Measurements from ENCODE around the gene MSH3. TPM values are rescaled to one million over a fixed set of nuclear protein-coding genes. Genes with fewer than 3 reads are reported as not detected.
A peak's percentile ranks its signal among the peaks of the same experiment; 100 is the strongest.

MSH3 gene
- polyA plus RNA-seq, 1 of the 3 experiments (the other 2 are of a cell fraction) = 3.5 TPM

- DNase-seq = no peak
- ChIA-PET POLR2A (no interaction called here), CTCF (interaction anchor here (1.1 to 2.3 kb wide), 3 partner anchors 12 to 644 kb away, joined by 3 to 10 read pairs (median 5); no protein-coding TSS in a partner anchor)
- 8% methylated on average over 7 of the region's 7 CpGs for WGBS (ENCODE audit: low lambda C conversion rate)
- peak overlapping the region; percentile 85 for H3K4me2 ChIP-seq
- H2AFZ ChIP-seq (ENCODE audit: low read depth) = peak overlapping the region; percentile 69
- peaks cover 10% of the 10 kb centered on the region for H4K20me1 ChIP-seq (ENCODE audit: insufficient read depth)
- peaks cover 22 to 26% of the 10 kb centered on the region in 2 experiments for H3K36me3 ChIP-seq (replicated peaks in 1 of 2; ENCODE audit: control insufficient read depth in 1 of 2, insufficient read depth in 2 of 2, low read length in 1 of 2)
- H3K9me3 ChIP-seq = no peaks in the 10 kb centered on the region
- peaks cover 21% of the 10 kb centered on the region for H3K79me2 ChIP-seq (ENCODE audit: insufficient read depth)
- H3K9me2 ChIP-seq = no peaks in the 10 kb centered on the region
- peaks cover 2% of the 10 kb centered on the region for H3F3A ChIP-seq (replicated peaks; ENCODE audit: insufficient read depth)
- TF ChIP-seq TEAD4 (IDR thresholded peaks at IDR 0.05; ENCODE audit: borderline replicate concordance, insufficient read depth) = no peak
- no peak for TF ChIP-seq TCF12 (IDR thresholded peaks at IDR 0.05)
- no peak for TF ChIP-seq RCOR1 (IDR thresholded peaks at IDR 0.05; ENCODE audit: low read length)
- no peak for TF ChIP-seq SIN3A (IDR thresholded peaks at IDR 0.05; ENCODE audit: borderline replicate concordance, low read depth, low read length)
- TF ChIP-seq ZBTB33 (IDR thresholded peaks at IDR 0.05; ENCODE audit: borderline replicate concordance, low read depth) = no peak
- TF ChIP-seq, protein P1, sequence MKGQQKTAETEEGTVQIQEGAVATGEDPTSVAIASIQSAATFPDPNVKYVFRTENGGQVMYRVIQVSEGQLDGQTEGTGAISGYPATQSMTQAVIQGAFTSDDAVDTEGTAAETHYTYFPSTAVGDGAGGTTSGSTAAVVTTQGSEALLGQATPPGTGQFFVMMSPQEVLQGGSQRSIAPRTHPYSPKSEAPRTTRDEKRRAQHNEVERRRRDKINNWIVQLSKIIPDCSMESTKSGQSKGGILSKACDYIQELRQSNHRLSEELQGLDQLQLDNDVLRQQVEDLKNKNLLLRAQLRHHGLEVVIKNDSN (IDR thresholded peaks at IDR 0.05; ENCODE audit: borderline replicate concordance, low read depth) = no peak
- no peak for TF ChIP-seq ELF1 (IDR thresholded peaks at IDR 0.05)
- TF ChIP-seq NFIC (IDR thresholded peaks at IDR 0.05; ENCODE audit: borderline replicate concordance) = no peak
- no peak for TF ChIP-seq RAD21 (IDR thresholded peaks at IDR 0.05; ENCODE audit: low read length)
- no peak for TF ChIP-seq YY1 (IDR thresholded peaks at IDR 0.05; ENCODE audit: low read depth)
- no peak for TF ChIP-seq JUND (IDR thresholded peaks at IDR 0.05)
- TF ChIP-seq, protein P2, sequence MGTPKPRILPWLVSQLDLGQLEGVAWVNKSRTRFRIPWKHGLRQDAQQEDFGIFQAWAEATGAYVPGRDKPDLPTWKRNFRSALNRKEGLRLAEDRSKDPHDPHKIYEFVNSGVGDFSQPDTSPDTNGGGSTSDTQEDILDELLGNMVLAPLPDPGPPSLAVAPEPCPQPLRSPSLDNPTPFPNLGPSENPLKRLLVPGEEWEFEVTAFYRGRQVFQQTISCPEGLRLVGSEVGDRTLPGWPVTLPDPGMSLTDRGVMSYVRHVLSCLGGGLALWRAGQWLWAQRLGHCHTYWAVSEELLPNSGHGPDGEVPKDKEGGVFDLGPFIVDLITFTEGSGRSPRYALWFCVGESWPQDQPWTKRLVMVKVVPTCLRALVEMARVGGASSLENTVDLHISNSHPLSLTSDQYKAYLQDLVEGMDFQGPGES (IDR thresholded peaks at IDR 0.05; ENCODE audit: low read depth, low read length) = no peak
- no peak for TF ChIP-seq SMC3 (IDR thresholded peaks at IDR 0.05; ENCODE audit: low read depth, low read length)
- TF ChIP-seq NRF1 (IDR thresholded peaks at IDR 0.05; ENCODE audit: low read depth, low read length) = no peak
- TF ChIP-seq CTCF (IDR thresholded peaks at IDR 0.05) = no peak
- TF ChIP-seq RXRA (IDR thresholded peaks at IDR 0.05; ENCODE audit: borderline replicate concordance, low read depth) = no peak
- TF ChIP-seq, protein P3, sequence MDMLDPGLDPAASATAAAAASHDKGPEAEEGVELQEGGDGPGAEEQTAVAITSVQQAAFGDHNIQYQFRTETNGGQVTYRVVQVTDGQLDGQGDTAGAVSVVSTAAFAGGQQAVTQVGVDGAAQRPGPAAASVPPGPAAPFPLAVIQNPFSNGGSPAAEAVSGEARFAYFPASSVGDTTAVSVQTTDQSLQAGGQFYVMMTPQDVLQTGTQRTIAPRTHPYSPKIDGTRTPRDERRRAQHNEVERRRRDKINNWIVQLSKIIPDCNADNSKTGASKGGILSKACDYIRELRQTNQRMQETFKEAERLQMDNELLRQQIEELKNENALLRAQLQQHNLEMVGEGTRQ (IDR thresholded peaks at IDR 0.05; ENCODE audit: borderline replicate concordance, low read depth, low read length) = no peak
- no peak for TF ChIP-seq CHD2 (IDR thresholded peaks at IDR 0.05; ENCODE audit: low read length, partially characterized antibody)
- H3K4me3 ChIP-seq (ENCODE audit: low read depth in 2 of 2, low read length in 1 of 2) = peak overlapping the region; percentile 84 to 85
- H3K27me3 ChIP-seq (ENCODE audit: insufficient read depth) = no peaks in the 10 kb centered on the region
- H3K9ac ChIP-seq = peak overlapping the region; percentile 87; the same call in 1 of the 2 replicates
- peaks cover 8 to 15% of the 10 kb centered on the region in 2 experiments; a peak in 2 of 4 replicates for H3K4me1 ChIP-seq (ENCODE audit: control insufficient read depth in 1 of 2, insufficient read depth in 2 of 2, low read depth in 1 of 2, low read length in 1 of 2)
- peak overlapping the region; percentile 84 to 90 for H3K27ac ChIP-seq (ENCODE audit: low read depth in 2 of 2, low read length in 1 of 2)
Measured at GRCh38 chr5:80655231-80655774, 851 bp downstream of the MSH3 start.
